Uterus (tissue), 2 donors: ENCODE measurements around the gene PKNOX2.

Source experiments
- POLR2A ChIP-seq, 2 donors: fragments of 450-650 bp; IDR thresholded peaks; one replicate each; pipeline ENCODE4 v1.6.1; 2016; ENCODE audit warnings: antibody characterized with exemption in 2 of 2, mild to moderate bottlenecking in 1 of 2, moderate library complexity in 1 of 2
- TF ChIP-seq, protein P1 (sequence below), 4 experiments: fragments of 200-600 bp in 2 of 4; fragments of 450-650 bp in 2 of 4; sonication (generic) in 2 of 4; IDR thresholded peaks; one replicate each; pipeline ENCODE4 v1.5.1; 2016 to 2019; ENCODE audit warnings: antibody characterized with exemption in 4 of 4, mild to moderate bottlenecking in 2 of 4, moderate library complexity in 1 of 4

DNA sequence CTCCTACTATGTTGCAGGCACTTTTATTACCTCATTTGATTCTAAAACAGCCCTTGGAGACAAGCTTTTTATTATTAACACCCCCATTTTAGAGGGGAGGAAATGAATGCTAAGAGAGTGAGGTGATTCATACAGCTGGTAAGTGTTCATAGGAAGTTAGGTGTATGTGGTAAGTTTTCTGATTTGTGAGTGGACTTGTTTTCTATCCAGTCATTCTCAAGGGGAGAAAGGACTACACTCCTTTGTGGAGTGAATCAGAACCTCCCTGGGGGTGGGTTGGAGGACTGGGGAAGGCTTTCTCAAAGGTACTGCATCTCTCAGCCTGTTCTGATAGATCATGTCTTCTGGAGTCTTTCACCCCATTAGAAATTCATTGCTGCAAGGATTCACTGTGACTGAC, 23.5 kb downstream of the PKNOX2 start:
- TF ChIP-seq, protein P1, sequence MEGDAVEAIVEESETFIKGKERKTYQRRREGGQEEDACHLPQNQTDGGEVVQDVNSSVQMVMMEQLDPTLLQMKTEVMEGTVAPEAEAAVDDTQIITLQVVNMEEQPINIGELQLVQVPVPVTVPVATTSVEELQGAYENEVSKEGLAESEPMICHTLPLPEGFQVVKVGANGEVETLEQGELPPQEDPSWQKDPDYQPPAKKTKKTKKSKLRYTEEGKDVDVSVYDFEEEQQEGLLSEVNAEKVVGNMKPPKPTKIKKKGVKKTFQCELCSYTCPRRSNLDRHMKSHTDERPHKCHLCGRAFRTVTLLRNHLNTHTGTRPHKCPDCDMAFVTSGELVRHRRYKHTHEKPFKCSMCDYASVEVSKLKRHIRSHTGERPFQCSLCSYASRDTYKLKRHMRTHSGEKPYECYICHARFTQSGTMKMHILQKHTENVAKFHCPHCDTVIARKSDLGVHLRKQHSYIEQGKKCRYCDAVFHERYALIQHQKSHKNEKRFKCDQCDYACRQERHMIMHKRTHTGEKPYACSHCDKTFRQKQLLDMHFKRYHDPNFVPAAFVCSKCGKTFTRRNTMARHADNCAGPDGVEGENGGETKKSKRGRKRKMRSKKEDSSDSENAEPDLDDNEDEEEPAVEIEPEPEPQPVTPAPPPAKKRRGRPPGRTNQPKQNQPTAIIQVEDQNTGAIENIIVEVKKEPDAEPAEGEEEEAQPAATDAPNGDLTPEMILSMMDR (IDR thresholded peaks at IDR 0.05), result no peak
- TF ChIP-seq POLR2A (IDR thresholded peaks at IDR 0.05), result no peak
